ENCODE data around the gene CNTNAP5. TPM values are rescaled to one million over a fixed set of nuclear protein-coding genes. Genes with fewer than 3 reads are reported as not detected.

Gene CNTNAP5
- not detected for total RNA-seq

GRCh38 chr2:124025171-124025580 is at the start of gene CNTNAP5:
Gene CNTNAP5, plus strand, starts transcription at chr2:124025287. Its CDS starts 364 bp downstream, at chr2:124025651.
- H3K36me3 Mint-ChIP-seq (ENCODE audit: low read depth) = no peaks in the 10 kb centered on the region
- CTCF ChIA-PET = no interaction called here

GRCh38 chr2:123976054-123976648 is 48.9 kb upstream of the CNTNAP5 start:
- ATAC-seq = no peak
- CTCF ChIA-PET = no interaction called here

More at GRCh38 chr2:124025171-124025580, at the start of gene CNTNAP5:
- intact Hi-C loops (cut with micrococcal nuclease) = no loop called here
- peaks cover 5% of the 10 kb centered on the region for H3K9me3 Mint-ChIP-seq
- no peak within 1 kb of the TSS for H3K27ac Mint-ChIP-seq
- H3K27me3 Mint-ChIP-seq = peaks cover 27% of the 10 kb centered on the region
- ATAC-seq (no peak), DNase-seq (peak; percentile 34)
- H3K4me3 Mint-ChIP-seq = no peak within 1 kb of the TSS
- no peaks in the 10 kb centered on the region for H3K4me1 Mint-ChIP-seq (ENCODE audit: low read depth)
- POLR2A ChIA-PET = no interaction called here
- no peak for TF ChIP-seq CTCF (IDR thresholded peaks at IDR 0.05)

GRCh38 chr2:123993728-123994323 is 31.3 kb upstream of the CNTNAP5 start:
- DNase-seq (peak; percentile 7), ATAC-seq (no peak)
- intact Hi-C loops (cut with micrococcal nuclease) = no loop called here
- H3K9me3 Mint-ChIP-seq = peaks cover 1% of the 10 kb centered on the region
- no peaks in the 10 kb centered on the region for H3K27me3 Mint-ChIP-seq
- no peak for TF ChIP-seq CTCF (IDR thresholded peaks at IDR 0.05)
- no peak overlapping the region for H3K4me3 Mint-ChIP-seq
- CTCF ChIA-PET = interaction anchor here (0.7 to 1.3 kb wide), 2 partner anchors 10 to 15 kb away, joined by 3 to 4 read pairs; no protein-coding TSS in a partner anchor
- no peaks in the 10 kb centered on the region for H3K36me3 Mint-ChIP-seq (ENCODE audit: low read depth)
- POLR2A ChIA-PET = no interaction called here
- H3K4me1 Mint-ChIP-seq (ENCODE audit: low read depth) = no peaks in the 10 kb centered on the region
- H3K27ac Mint-ChIP-seq = no peak overlapping the region

More at GRCh38 chr2:123976054-123976648, 48.9 kb upstream of the CNTNAP5 start:
- no peak for TF ChIP-seq CTCF (IDR thresholded peaks at IDR 0.05)
- no peaks in the 10 kb centered on the region for H3K27me3 Mint-ChIP-seq
- intact Hi-C loops (cut with micrococcal nuclease) = no loop called here
- peaks cover 7% of the 10 kb centered on the region for H3K9me3 Mint-ChIP-seq
- H3K36me3 Mint-ChIP-seq (ENCODE audit: low read depth) = no peaks in the 10 kb centered on the region
- H3K27ac Mint-ChIP-seq = no peak overlapping the region
- no peaks in the 10 kb centered on the region for H3K4me1 Mint-ChIP-seq (ENCODE audit: low read depth)
- POLR2A ChIA-PET = no interaction called here
- no peak for DNase-seq
- no peak overlapping the region for H3K4me3 Mint-ChIP-seq

- Mint-ChIP-seq H3K36me3 (ENCODE audit: low read depth) (no peaks in the 10 kb centered on the region), H3K27ac (no peak overlapping the region), H3K9me3 (no peaks in the 10 kb centered on the region), H3K4me1 (ENCODE audit: low read depth) (no peaks in the 10 kb centered on the region), H3K27me3 (no peaks in the 10 kb centered on the region), H3K4me3 (no peak overlapping the region)
- intact Hi-C loops (cut with micrococcal nuclease) = no loop called here
- no peak for TF ChIP-seq CTCF (IDR thresholded peaks at IDR 0.05)
- ATAC-seq = no peak
- CTCF ChIA-PET = no interaction called here
- POLR2A ChIA-PET = no interaction called here
- no peak for DNase-seq
These were observed 25.4 kb upstream of the CNTNAP5 start for GRCh38 chr2:123999681-124000080.

GRCh38 chr2:124001696-124002430 is 23.2 kb upstream of the CNTNAP5 start:
- H3K4me3 Mint-ChIP-seq = no peak overlapping the region
- H3K27ac Mint-ChIP-seq = no peak overlapping the region
- no peak for ATAC-seq
- no peaks in the 10 kb centered on the region for H3K4me1 Mint-ChIP-seq (ENCODE audit: low read depth)
- ChIA-PET CTCF (interaction anchor here (1.0 kb wide), 1 partner anchor 28 kb away, joined by 3 read pairs; no protein-coding TSS in a partner anchor), POLR2A (no interaction called here)
- H3K36me3 Mint-ChIP-seq (ENCODE audit: low read depth) = no peaks in the 10 kb centered on the region
- H3K9me3 Mint-ChIP-seq = no peaks in the 10 kb centered on the region
- DNase-seq = no peak
- no peaks in the 10 kb centered on the region for H3K27me3 Mint-ChIP-seq
- intact Hi-C loops (cut with micrococcal nuclease) = no loop called here
- TF ChIP-seq CTCF (IDR thresholded peaks at IDR 0.05) = no peak

Measured in activated CD8-positive, alpha-beta T cell treated with anti-CD3 and anti-CD28 coated beads for 36 hours (primary cell).